Measurements from ENCODE around the gene AP1S3. TPM values are rescaled to one million over a fixed set of nuclear protein-coding genes. Genes with fewer than 3 reads are reported as not detected.
"Not testable (repeated sequence)": the region's sequence is repeated elsewhere in the genome, so short reads cannot be mapped to it uniquely, and the experiment has no call there.

AP1S3 gene
- polyA plus RNA-seq, 2 donors: 2.2 to 5.7 TPM

GRCh38 chr2:223871661-223872060, 34.3 kb upstream of the AP1S3 start:
- H3K27me3 ChIP-seq (ENCODE audit: control insufficient read depth in 1 of 2, insufficient read depth in 2 of 2, low read length in 2 of 2); H3K4me1 ChIP-seq (ENCODE audit: control insufficient read depth in 2 of 2, insufficient read depth in 2 of 2, low read length in 1 of 2); H3K36me3 ChIP-seq (ENCODE audit: control insufficient read depth in 2 of 2, insufficient read depth in 2 of 2, low read length in 1 of 2); H3K4me3 ChIP-seq (ENCODE audit: low read depth in 1 of 2, low read length in 2 of 2); H3K27ac ChIP-seq (ENCODE audit: low read depth in 2 of 2, low read length in 1 of 2); H3K9me3 ChIP-seq (ENCODE audit: control insufficient read depth in 2 of 2, insufficient read depth in 1 of 2, low read depth in 1 of 2, low read length in 1 of 2): not testable (repeated sequence)
- 94 to 95% methylated on average over 12 of the region's 12 CpGs for WGBS, 2 donors

- no peak overlapping the region for H3K4me3 ChIP-seq (ENCODE audit: low read depth in 1 of 2, low read length in 2 of 2)
- no peaks in the 10 kb centered on the region for H3K4me1 ChIP-seq (ENCODE audit: control insufficient read depth in 2 of 2, insufficient read depth in 2 of 2, low read length in 1 of 2)
- H3K27me3 ChIP-seq (ENCODE audit: control insufficient read depth in 1 of 2, insufficient read depth in 2 of 2, low read length in 2 of 2): no peaks in the 10 kb centered on the region
- WGBS, 2 donors: 88 to 95% methylated on average over 7 of the region's 7 CpGs
- no peak overlapping the region for H3K27ac ChIP-seq (ENCODE audit: low read depth in 2 of 2, low read length in 1 of 2)
- peaks cover 0 to 3% of the 10 kb centered on the region in 2 donors for H3K9me3 ChIP-seq (ENCODE audit: control insufficient read depth in 2 of 2, insufficient read depth in 1 of 2, low read depth in 1 of 2, low read length in 1 of 2)
- H3K36me3 ChIP-seq (ENCODE audit: control insufficient read depth in 2 of 2, insufficient read depth in 2 of 2, low read length in 1 of 2): peaks cover 0 to 2% of the 10 kb centered on the region in 2 donors
Measured at GRCh38 chr2:223870840-223871611, 33.6 kb upstream of the AP1S3 start.

GRCh38 chr2:223868005-223868404, 30.6 kb upstream of the AP1S3 start:
- WGBS, 2 donors: 89 to 95% methylated on average over 3 of the region's 3 CpGs

GRCh38 chr2:223865907-223866508, 28.6 kb upstream of the AP1S3 start:
- WGBS, 2 donors: 62 to 65% methylated on average over 2 of the region's 2 CpGs
- Histone ChIP-seq H3K27ac (ENCODE audit: low read depth in 2 of 2, low read length in 1 of 2) (no peak overlapping the region), H3K27me3 (ENCODE audit: control insufficient read depth in 1 of 2, insufficient read depth in 2 of 2, low read length in 2 of 2) (no peaks in the 10 kb centered on the region), H3K36me3 (ENCODE audit: control insufficient read depth in 2 of 2, insufficient read depth in 2 of 2, low read length in 1 of 2) (peaks cover 0 to 2% of the 10 kb centered on the region in 2 donors), H3K9me3 (ENCODE audit: control insufficient read depth in 2 of 2, insufficient read depth in 1 of 2, low read depth in 1 of 2, low read length in 1 of 2) (no peaks in the 10 kb centered on the region), H3K4me1 (ENCODE audit: control insufficient read depth in 2 of 2, insufficient read depth in 2 of 2, low read length in 1 of 2) (no peaks in the 10 kb centered on the region), H3K4me3 (ENCODE audit: low read depth in 1 of 2, low read length in 2 of 2) (no peak overlapping the region)

More at GRCh38 chr2:223868005-223868404, 30.6 kb upstream of the AP1S3 start:
- Histone ChIP-seq H3K4me3 (ENCODE audit: low read depth in 1 of 2, low read length in 2 of 2) (no peak overlapping the region), H3K4me1 (ENCODE audit: control insufficient read depth in 2 of 2, insufficient read depth in 2 of 2, low read length in 1 of 2) (no peaks in the 10 kb centered on the region), H3K27ac (ENCODE audit: low read depth in 2 of 2, low read length in 1 of 2) (no peak overlapping the region), H3K9me3 (ENCODE audit: control insufficient read depth in 2 of 2, insufficient read depth in 1 of 2, low read depth in 1 of 2, low read length in 1 of 2) (no peaks in the 10 kb centered on the region), H3K36me3 (ENCODE audit: control insufficient read depth in 2 of 2, insufficient read depth in 2 of 2, low read length in 1 of 2) (peaks cover 0 to 2% of the 10 kb centered on the region in 2 donors), H3K27me3 (ENCODE audit: control insufficient read depth in 1 of 2, insufficient read depth in 2 of 2, low read length in 2 of 2) (no peaks in the 10 kb centered on the region)

- no peak overlapping the region for H3K27ac ChIP-seq (ENCODE audit: low read depth in 2 of 2, low read length in 1 of 2)
- H3K4me1 ChIP-seq (ENCODE audit: control insufficient read depth in 2 of 2, insufficient read depth in 2 of 2, low read length in 1 of 2): no peaks in the 10 kb centered on the region
- H3K4me3 ChIP-seq (ENCODE audit: low read depth in 1 of 2, low read length in 2 of 2): no peak overlapping the region
- no peaks in the 10 kb centered on the region for H3K9me3 ChIP-seq (ENCODE audit: control insufficient read depth in 2 of 2, insufficient read depth in 1 of 2, low read depth in 1 of 2, low read length in 1 of 2)
- H3K36me3 ChIP-seq (ENCODE audit: control insufficient read depth in 2 of 2, insufficient read depth in 2 of 2, low read length in 1 of 2): no peaks in the 10 kb centered on the region
- WGBS, 2 donors: 83 to 89% methylated on average over 4 of the region's 4 CpGs
- H3K27me3 ChIP-seq (ENCODE audit: control insufficient read depth in 1 of 2, insufficient read depth in 2 of 2, low read length in 2 of 2): no peaks in the 10 kb centered on the region
Measured at GRCh38 chr2:223865124-223865523, 27.7 kb upstream of the AP1S3 start.

GRCh38 chr2:223863491-223863890, 26.1 kb upstream of the AP1S3 start:
- Histone ChIP-seq H3K27ac (ENCODE audit: low read depth in 2 of 2, low read length in 1 of 2) (no peak overlapping the region), H3K36me3 (ENCODE audit: control insufficient read depth in 2 of 2, insufficient read depth in 2 of 2, low read length in 1 of 2) (no peaks in the 10 kb centered on the region), H3K27me3 (ENCODE audit: control insufficient read depth in 1 of 2, insufficient read depth in 2 of 2, low read length in 2 of 2) (no peaks in the 10 kb centered on the region), H3K9me3 (ENCODE audit: control insufficient read depth in 2 of 2, insufficient read depth in 1 of 2, low read depth in 1 of 2, low read length in 1 of 2) (no peaks in the 10 kb centered on the region), H3K4me3 (ENCODE audit: low read depth in 1 of 2, low read length in 2 of 2) (no peak overlapping the region), H3K4me1 (ENCODE audit: control insufficient read depth in 2 of 2, insufficient read depth in 2 of 2, low read length in 1 of 2) (no peaks in the 10 kb centered on the region)
- 59 to 65% methylated on average over 2 of the region's 2 CpGs for WGBS, 2 donors

- no peaks in the 10 kb centered on the region for H3K4me1 ChIP-seq (ENCODE audit: control insufficient read depth in 2 of 2, insufficient read depth in 2 of 2, low read length in 1 of 2)
- peak overlapping the region in 1 of 2 donors; percentile 11 for H3K27ac ChIP-seq (ENCODE audit: low read depth in 2 of 2, low read length in 1 of 2)
- no peaks in the 10 kb centered on the region for H3K36me3 ChIP-seq (ENCODE audit: control insufficient read depth in 2 of 2, insufficient read depth in 2 of 2, low read length in 1 of 2)
- WGBS, 2 donors: 58 to 66% methylated on average over 5 of the region's 5 CpGs
- H3K4me3 ChIP-seq (ENCODE audit: low read depth in 1 of 2, low read length in 2 of 2): no peak overlapping the region
- H3K9me3 ChIP-seq (ENCODE audit: control insufficient read depth in 2 of 2, insufficient read depth in 1 of 2, low read depth in 1 of 2, low read length in 1 of 2): no peaks in the 10 kb centered on the region
- no peaks in the 10 kb centered on the region for H3K27me3 ChIP-seq (ENCODE audit: control insufficient read depth in 1 of 2, insufficient read depth in 2 of 2, low read length in 2 of 2)
Measured at GRCh38 chr2:223860809-223861738, 23.7 kb upstream of the AP1S3 start.

- no peaks in the 10 kb centered on the region for H3K36me3 ChIP-seq (ENCODE audit: control insufficient read depth in 2 of 2, insufficient read depth in 2 of 2, low read length in 1 of 2)
- H3K9me3 ChIP-seq (ENCODE audit: control insufficient read depth in 2 of 2, insufficient read depth in 1 of 2, low read depth in 1 of 2, low read length in 1 of 2): no peaks in the 10 kb centered on the region
- H3K27ac ChIP-seq (ENCODE audit: low read depth in 2 of 2, low read length in 1 of 2): no peak overlapping the region
- H3K4me1 ChIP-seq (ENCODE audit: control insufficient read depth in 2 of 2, insufficient read depth in 2 of 2, low read length in 1 of 2): no peaks in the 10 kb centered on the region
- H3K4me3 ChIP-seq (ENCODE audit: low read depth in 1 of 2, low read length in 2 of 2): no peak overlapping the region
- 92 to 93% methylated on average over 3 of the region's 3 CpGs for WGBS, 2 donors
- no peaks in the 10 kb centered on the region for H3K27me3 ChIP-seq (ENCODE audit: control insufficient read depth in 1 of 2, insufficient read depth in 2 of 2, low read length in 2 of 2)
Measured at GRCh38 chr2:223859070-223859469, 21.7 kb upstream of the AP1S3 start.

- H3K4me1 ChIP-seq (ENCODE audit: control insufficient read depth in 2 of 2, insufficient read depth in 2 of 2, low read length in 1 of 2): no peaks in the 10 kb centered on the region
- 58 to 72% methylated on average over 5 of the region's 5 CpGs for WGBS, 2 donors
- H3K27ac ChIP-seq (ENCODE audit: low read depth in 2 of 2, low read length in 1 of 2): no peak overlapping the region
- no peak overlapping the region for H3K4me3 ChIP-seq (ENCODE audit: low read depth in 1 of 2, low read length in 2 of 2)
- H3K27me3 ChIP-seq (ENCODE audit: control insufficient read depth in 1 of 2, insufficient read depth in 2 of 2, low read length in 2 of 2): no peaks in the 10 kb centered on the region
- H3K36me3 ChIP-seq (ENCODE audit: control insufficient read depth in 2 of 2, insufficient read depth in 2 of 2, low read length in 1 of 2): no peaks in the 10 kb centered on the region
- H3K9me3 ChIP-seq (ENCODE audit: control insufficient read depth in 2 of 2, insufficient read depth in 1 of 2, low read depth in 1 of 2, low read length in 1 of 2): no peaks in the 10 kb centered on the region
Measured at GRCh38 chr2:223856584-223856983, 19.2 kb upstream of the AP1S3 start.
